ENCODE results near the gene MRE11.
A peak's percentile ranks its signal among the peaks of the same experiment; 100 is the strongest.
"Not testable (repeated sequence)": the region's sequence is repeated elsewhere in the genome, so short reads cannot be mapped to it uniquely, and the experiment has no call there.

Gene MRE11

DNA sequence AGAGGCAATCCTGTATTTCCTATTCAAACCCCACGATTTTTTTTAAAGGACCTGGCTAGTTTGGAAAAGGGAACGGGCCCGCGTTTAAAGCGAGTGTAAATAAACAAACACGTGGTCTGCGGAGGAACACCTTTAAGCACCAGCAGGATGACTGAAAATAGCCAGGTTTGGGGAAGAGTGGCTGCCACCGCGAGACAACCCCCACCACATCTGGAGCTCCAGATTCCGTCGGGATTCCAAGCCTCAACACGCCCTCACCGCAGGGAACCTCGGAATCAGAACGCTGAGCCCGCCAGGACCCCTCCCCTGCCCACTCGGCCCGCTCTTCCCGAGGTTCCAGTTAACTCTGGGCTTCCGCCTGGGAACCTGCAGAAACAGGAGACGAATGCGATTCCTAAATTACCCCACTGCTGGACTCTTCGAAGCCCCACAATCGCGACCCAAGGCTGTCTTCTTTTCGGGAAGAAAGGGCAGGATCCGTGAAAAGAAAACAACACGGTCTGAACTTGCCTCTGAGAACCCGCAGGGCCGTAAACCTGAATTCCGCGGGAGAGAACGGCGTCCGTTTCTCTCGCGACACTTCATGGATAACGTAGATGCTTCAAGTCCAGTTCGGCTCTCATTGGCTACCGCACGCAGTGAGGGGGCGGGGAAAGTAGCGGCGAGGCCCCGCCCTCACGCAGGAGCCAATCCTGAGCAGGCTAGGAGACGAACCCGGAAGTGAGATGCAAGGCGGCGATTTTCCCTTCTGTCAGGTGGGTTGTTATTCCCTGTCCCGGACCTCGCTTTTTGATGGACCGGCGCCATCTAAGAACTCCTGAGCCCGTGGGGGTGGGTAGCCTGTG lies at the start of gene MRE11, which contains the start of gene ANKRD49:
TSS of gene MRE11 (minus strand) at position 564 of the 845 bp plus-strand sequence. CDS start 1,043 bp downstream, outside the sequence.
TSS of gene ANKRD49 (plus strand) at position 704 of the 845 bp plus-strand sequence. CDS start 2,710 bp downstream, outside the sequence.
- peak; percentile 94 to 96 for DNase-seq

DNA sequence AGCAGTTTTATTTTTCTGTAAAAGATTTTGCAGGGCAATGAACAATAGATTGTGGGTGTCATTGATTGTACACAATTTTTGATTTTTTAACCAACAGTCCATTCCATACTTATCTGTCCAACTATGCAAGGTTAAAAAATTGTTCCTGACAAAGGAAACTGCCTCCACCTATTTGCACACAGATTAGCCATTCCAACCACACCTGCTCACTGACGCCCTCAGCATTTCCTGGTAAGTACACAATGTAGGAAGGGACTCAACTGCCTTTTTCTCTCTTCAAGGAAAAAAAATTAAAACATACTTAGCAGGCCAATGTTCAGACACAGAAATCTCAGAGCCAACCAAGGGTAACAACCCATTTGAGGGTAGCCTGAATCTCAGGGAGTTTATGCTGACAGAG lies 45.8 kb upstream of the MRE11 start:
- DNase-seq, result no peak

DNA sequence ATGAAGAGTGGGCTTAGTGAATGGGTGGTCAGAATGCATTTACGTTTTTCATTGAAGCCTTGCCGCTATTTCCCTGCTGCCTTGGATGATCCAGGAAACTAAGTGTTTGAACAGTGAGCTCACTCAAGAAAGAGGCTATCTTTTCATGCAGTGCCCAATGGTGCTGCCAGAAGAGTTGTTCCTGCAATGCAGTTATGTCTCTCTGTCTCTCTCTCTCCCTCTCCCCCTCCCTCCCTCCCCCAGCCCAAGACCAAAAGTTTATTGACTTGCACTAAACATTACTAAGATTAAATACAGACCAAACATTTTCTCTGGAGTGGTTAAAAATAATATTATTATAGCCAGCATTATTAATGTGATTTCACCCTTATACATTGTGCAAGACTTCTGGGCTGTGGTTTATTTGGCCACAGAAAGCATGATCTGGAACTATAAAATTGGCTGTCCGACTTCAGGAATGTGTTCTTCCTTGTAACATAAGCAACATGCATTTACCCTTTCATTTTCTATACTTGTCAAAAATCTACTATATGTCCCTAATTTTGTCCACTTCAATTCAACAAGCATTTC lies 43.5 kb upstream of the MRE11 start:
- DNase-seq, result no peak

DNA sequence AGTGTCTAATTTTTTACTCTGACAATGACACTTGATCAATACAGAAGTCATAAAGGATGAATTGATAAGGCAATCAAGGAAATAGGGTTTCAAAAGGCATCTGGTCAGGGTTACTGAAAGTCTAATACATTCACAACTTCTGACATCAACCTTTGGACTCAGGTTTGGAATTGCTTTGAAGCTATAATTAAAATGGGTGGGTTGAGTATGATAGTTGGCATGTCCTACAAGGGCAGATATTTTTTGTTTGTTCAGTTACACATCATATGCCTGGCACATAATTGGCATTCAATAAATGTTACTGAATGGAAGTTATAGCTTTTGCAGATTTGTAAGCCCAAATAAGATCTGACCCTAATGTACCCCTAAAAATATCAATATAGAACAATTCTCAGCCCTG lies 42.7 kb upstream of the MRE11 start:
- DNase-seq, result no peak

DNA sequence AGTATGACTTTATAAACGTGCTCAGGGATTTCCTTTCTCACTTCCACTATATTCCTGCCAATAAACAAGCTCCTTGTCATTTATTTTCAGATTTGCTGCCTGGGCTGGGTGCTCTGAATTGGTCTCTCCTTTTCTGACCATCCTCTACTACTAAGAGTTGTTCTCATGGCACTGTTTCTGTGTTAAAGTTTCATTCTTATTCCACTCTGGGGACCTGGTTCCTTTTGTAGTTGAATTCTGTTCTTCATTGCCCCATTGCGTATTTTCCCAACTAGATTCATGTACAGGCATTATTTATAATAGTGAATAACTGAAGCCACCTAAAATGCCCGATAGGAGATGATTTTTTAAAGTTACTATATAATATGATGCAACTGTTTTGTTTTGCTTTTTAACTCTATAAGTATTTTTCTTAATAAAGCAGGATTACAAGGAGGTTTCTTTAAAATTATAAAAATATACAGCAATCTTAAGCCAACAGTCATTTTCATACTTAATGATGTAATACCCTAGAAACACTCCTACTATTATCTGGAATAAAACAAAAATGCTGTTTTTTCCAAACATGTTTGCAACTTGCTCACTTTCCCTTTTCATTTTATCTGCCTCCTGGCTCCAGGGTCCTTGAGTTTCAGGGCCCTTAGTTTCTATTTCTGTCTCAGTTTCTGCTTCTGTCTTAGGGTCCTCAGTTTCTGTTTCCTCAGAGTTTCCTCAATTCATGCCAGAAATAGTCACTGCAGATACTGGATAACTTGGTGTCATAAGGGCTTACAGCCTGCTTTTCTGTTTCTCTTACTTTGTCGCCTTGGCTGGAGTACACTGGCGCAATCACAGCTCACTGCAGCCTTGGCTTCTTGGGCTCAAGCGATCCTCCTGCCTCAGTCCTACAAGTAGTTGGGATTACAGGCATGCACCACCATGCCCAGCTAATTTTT lies 40.3 kb upstream of the MRE11 start:
- no peak for DNase-seq

DNA sequence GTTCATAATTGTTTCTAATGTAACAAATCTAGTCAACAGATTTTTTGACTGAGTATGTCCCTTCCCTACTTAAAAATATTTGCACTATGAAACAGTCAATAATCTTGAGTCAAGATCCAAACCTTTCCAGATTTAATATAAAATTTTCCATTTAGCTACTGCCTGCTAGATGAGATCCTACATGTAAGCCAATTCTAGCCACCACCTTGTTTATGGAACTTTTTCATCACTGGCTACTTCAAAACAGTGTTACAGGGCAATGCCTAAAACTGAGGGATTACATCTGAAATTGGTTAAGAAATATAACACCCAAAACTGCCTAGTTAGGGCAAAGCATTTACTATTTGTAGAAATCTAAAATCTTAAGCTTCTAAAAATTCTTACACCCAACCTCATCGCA lies 39.6 kb upstream of the MRE11 start:
- DNase-seq, result no peak

DNA sequence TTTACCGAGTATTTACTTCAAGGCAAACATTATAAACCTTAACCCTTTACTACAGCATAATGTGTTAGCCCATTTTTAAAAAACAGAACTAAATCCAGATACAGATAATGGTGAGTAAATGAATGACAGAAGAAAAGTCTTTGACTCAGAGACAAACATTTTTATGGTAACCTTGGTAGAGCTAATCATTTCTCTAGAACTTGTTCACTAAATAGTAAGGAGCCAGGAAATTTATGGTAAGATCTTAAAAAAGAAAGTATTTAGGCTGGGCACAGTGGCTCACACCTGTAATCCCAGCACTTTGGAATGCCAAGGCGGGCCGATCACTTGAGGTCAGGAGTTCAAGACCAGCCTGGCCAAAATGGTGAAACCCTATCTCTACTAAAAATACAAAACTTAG lies 38.6 kb upstream of the MRE11 start:
- no peak for DNase-seq

DNA sequence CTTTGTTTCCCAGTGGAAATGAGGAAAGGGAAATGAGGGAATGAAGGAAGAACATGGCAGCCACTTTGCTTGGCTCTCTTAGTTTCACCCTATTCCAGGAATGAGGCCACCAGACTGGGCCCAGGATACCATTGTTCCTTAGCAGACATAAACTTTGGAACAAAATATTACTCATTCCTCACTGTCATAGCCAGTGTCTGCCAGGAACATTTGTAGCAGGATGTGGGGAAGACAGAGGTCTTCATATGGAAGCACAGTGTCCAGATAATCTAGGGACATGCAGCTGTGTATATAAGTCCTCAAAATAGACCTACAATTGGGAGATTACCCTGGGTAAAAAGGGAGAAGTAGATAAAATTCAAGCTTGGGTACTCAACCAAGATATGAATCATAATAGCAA lies 34.9 kb upstream of the MRE11 start:
- no peak for DNase-seq

DNA sequence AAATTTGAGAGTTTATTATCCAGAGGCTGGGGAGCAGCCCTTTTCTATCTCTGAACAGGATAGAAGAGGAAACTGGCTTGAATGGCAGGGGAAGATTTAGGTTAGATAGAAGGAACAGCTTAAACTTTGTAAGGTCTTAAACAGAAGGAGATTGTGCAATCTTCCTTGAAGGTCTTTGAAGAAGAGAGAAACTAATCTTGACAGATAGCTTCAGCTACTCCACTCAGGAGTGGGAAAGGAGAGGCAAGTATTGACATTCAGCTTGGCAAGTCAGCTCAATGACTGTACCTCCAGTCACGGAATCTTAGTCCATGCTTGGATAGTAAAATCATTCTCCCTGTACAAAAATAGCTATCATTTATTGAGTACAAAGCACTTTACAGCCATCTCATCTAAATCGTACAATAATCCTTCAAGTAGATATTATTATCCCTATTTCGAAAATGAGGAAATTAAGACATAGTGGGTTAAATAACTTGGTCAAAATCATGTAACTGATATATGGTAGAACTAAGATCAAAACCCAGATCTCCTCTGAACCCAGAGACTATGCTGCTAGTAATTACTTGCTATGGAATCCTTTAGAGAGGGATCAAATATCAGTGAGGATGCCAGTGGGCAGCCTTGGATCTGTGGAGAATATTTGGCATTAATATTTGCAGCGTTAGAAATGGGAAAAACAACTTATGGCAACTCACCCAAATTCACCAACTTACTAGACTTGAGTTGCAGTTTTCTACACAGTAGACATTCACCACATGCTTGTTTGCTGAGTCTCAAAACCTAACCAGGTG lies 33.2 kb upstream of the MRE11 start:
- DNase-seq, result no peak

DNA sequence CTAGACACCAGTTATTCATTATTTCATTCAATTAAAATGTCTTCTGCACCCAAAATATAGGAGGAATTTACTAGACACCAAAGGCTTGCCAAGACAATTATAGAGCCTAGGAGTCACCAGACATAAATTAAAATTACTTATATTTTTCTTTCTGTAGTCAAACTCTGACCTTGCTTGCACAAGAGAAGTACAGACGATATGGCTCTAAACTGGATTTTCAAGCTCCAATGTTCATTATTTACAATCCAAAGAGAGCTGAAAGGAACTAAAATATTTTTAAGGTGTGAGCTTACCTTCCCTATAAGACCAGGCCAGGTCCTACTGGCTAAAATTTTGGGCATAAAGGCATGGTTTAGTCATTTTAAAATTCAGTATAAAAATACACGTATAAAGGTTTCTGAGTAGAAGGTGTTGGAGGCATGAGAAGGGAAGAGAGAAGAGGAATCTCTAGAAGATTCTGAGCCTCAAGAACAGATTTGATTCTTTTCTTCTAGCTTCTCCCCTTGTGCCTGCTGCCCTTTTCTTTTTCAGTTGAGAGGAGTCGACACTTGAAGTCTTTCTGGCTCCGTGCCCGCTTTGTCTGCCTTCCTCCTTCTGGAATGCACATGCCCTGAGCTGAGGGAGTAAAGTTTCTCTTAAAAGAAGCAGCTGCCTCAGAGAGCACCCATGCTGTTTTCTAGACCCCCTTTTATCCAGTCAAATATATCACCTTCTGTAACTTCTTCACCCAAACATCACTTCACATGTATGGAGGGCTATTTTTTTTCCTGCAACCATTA lies 32.1 kb upstream of the MRE11 start:
- DNase-seq, result no peak

DNA sequence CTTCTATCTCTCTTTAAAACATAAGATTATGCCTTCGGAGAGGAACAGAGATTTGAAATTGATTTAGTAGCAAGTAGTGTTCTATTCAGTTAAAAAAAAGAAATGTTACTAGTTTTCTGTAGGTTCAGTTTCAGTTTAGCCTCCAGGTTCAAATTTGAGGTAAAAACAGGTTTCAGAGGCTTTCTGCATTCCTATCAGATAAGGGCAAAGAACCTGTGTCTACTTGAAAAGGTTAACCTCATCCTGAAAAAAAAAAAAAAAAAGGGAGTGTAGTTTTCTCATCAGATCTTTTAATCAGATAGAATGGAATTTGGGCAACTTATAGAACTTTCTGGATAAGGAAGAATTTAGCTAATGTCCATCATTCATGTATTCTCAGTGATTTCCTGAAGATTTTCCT lies 30.7 kb upstream of the MRE11 start:
- no peak for DNase-seq

DNA sequence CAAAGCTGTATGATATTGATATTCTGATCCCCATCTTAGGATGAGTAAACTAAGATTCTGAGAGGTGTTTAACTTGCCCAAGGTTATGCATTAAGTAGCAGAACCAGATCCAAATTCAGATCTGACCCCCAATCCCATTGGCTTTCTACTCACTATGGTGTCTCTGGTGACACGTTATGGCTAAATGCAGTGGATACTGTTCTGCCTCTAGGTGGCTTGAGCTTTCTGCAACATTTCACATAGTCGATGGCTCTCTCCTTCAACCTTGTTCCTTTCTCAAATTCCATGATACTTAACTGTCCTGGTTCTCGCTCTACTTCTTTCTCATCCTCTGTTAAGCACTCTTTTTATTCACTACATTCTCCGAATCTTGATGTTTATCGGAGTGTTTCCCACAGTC lies 28.0 kb upstream of the MRE11 start:
- DNase-seq, result no peak

DNA sequence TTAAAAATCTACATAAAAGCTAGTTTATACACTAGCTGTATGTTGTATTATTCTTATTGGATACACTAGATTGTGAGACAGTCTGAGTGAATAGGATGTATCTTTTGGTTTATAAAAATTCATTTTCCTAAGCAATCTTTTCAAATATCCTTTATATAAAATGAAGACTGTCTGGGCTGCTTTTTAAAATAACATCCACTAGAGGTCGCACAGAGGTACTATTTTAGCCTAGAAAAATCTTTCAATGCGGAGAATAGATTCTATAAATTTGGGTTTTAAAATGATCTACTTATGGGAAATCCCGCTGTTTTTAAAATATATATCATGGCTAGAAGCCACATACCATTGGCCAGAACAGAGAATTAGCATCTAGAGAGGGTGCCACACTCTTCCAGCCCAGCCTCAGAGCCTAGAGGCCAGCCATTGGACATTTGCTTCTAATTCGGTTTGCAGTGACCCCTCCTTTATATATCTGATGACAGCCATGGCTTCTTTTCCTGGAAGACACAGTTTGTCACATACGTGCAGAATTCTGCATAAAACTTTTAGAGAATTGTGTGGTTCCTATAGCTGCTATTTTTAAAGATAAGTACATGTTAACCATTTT lies 25.9 kb upstream of the MRE11 start:
- DNase-seq, result peak in 1 of 2 donors; percentile 52

DNA sequence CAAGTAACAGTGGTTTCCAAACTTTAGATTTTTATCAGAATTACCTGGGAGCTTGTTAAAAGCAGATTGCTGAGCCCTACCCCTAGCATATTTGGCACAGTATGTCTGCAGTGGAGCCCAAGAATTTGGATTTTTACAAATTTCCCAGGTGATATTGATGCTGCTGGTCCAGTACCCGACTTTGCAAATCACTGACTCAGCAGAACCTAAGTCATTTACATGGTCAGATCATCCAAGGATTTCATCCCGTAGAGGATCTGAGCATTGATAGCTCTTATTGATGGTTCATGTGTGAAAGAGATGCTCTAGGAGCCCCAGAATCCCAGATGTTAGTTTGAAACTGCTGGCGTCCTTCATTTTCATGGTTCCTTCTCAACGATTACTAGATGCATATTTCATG lies 24.7 kb upstream of the MRE11 start:
- no peak for DNase-seq

DNA sequence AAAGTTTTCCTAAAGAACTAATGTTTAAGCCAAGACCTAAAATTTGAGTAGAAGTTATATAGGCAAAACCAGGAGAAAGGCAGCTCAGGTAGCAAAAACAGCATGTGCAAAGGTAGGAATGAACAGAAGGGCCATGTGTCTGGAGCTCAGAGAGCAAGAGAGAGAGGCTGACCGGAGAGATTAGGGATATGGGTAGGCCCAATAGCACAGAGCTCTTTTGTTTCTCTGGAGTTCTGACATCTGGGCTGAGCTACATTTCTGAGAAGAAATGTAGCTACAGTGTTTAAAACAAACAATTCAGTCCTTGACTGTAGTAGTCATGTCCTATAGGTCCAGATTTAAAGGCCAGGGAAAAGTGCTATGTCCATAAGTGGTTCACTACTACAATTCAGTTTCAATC lies 23.1 kb upstream of the MRE11 start:
- DNase-seq, result no peak

DNA sequence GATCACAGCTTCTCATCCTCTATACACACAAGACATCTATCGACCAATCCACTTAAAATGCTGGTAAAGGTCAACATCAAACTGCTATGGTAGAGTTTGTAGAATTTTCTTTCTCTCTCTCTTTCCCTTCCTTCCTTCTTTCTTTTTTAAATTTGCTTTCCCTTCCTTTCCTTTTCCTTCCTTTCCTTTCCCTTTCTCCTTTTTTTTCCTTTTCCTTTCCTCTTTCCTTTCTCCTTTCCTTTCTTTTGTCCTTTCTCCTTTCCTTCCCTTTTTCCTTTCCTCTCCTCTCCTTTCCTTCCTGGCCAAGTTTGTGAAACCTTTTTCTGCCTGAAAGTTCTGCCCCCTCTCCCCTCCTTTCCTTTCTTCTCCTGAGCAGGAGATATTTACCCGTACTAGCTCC lies 21.8 kb upstream of the MRE11 start:
- DNase-seq, result no peak

DNA sequence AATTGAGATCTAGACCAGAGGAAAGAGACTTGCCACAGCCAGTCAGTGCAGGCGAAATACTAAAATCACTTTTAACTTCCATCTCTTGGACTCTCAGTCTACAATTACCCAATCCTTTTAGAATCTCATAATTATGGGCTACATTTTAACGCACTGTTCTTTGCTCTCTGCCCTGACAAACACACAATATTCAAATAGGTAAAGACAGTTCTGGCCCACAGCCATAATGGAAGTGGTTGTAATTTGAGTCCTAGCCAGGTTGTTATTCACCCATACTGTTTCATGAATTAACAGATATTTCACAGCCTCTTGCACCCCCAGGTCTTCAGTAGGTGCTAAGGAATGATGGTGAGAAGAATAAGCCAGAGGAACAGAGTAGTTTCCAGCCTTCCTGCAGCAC lies 19.4 kb upstream of the MRE11 start:
- no peak for DNase-seq

DNA sequence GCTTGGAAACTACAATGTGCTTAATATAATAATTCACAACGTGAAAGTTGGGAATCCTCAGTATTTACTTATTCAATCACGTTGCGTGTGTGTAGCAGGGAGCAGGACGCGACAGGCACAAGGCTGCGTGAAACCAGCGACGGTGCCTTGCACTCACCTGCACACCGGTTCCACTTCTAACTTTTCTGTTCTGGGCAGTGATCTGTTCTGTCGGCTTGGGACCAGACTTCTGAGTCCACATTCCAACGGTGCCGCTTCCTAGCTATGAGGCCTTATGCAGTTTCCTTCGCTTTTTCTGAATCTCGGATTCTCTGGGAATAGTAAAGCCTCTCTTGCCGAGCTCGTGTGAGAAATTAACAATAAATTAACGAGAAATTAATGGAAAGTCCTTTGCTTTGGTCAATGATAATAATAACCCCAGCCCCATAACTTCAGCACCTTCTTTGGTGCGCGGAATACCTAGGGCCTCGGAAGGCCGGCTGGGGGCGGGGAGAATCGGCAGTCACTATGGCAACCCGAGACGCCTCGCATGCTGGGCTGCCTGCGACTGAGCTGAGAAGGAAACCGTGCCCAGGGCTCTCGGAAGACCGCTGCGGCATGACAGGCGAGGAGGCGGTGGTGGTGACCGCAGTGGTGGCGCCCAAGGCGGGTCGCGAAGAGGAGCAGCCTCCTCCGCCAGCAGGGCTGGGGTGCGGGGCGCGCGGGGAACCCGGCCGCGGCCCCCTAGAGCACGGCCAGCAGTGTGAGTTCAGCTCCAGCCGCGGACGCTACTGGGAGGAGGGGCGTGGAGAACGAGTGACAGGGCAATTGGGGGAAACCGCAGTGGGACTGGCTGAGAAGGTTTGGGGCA lies 18.5 kb upstream of the MRE11 start, which contains the start of gene C11orf97:
TSS of gene C11orf97 (plus strand) at position 530 of the 850 bp plus-strand sequence. CDS start at position 598, 68 bp downstream.
- peak; percentile 25 to 61 for DNase-seq

DNA sequence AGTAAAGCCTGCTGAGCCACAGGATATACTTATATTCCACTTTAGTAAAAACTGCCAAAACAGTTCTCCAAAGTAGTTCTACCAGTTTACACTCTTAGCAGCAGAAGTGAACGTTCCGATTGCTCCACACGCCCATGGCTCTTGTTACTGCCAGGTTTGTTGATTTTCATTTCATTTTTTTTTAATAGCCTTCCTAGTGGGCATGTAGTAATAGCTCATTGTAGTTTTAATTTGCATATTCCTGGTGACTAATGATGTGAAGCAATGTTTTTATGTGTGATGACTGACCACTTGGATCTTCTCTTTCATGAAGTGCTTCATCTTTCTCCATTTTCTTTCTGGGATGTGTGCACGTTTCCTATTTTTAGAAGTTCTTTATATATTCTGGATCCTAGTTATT lies 13.8 kb upstream of the MRE11 start:
- no peak for DNase-seq

DNA sequence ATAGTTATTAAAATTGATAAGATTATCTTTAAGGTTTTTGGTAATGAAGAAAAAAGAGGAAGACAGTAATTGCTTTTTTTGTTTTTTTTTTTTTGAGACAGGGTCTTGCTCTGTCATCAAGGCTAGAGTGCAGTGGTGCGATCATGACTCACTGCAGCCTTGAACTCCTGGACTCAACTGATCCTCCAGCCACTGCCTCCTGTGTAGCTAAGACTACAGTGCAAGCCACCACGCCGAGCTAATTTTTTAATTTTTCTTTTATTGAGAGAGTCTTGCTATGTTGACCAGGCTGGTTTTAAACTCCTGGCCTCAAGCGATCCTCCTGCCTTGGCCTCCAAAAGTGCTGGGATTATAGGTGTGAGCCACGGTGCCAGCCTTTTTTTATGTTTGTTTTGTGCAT lies 12.9 kb upstream of the MRE11 start:
- DNase-seq, result not testable (repeated sequence)

Measured in hippocampal formation (tissue), 2 donors.